Sigmoid colon (tissue), 4 donors: ENCODE data around the gene LRRFIP1.

Experiments used
- CTCF ChIP-seq, 4 experiments: fragments of 450-650 bp in 3 of 4; fragments of 200-600 bp in 1 of 4; IDR thresholded peaks; one replicate each; pipeline ENCODE4 v1.5.1; 2016 to 2019; ENCODE audit warnings: antibody characterized with exemption in 4 of 4, mild to moderate bottlenecking in 3 of 4, moderate library complexity in 2 of 4
- POLR2A ChIP-seq, 2 donors: fragments of 450-650 bp; IDR thresholded peaks; one replicate each; pipeline ENCODE4 v1.6.1; 2016; ENCODE audit warnings: antibody characterized with exemption in 2 of 2, mild to moderate bottlenecking in 2 of 2, moderate library complexity in 2 of 2
- POLR2AphosphoS5 ChIP-seq, 4 donors: sonication (generic); formaldehyde crosslinking; IDR thresholded peaks; one replicate each; pipeline ENCODE4 v1.6.1; 2017; ENCODE audit warnings: antibody characterized with exemption in 4 of 4

DNA sequence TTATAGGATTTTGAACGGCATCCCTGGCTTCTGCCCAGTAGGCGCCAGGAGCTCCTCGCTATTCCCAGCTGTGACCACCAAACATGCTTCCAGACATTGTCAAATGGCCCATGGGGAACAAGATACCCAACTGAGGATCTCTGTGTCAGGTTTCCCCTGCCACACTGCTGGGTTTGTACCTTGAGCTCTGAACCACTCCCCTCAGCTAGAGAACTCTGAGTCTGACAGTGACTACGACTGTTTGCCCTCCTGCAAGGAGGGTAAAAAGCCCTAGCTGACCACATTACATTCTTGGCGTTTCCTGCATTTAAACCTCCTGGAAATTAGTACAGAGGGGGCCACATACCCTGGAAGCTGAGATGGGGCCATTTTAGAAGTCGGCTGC lies 12.4 kb downstream of the LRRFIP1 start:
- TF ChIP-seq CTCF (IDR thresholded peaks at IDR 0.05) (no peak), POLR2AphosphoS5 (IDR thresholded peaks at IDR 0.05) (no peak), POLR2A (IDR thresholded peaks at IDR 0.05) (no peak)
